Keratinocyte (primary cell): ENCODE results near the gene MGRN1.

Experiments used
- CTCF ChIP-seq, 3 experiments: IDR thresholded peaks in 1 of 3; conservative IDR thresholded peaks in 1 of 3; optimal IDR thresholded peaks in 1 of 3; 2 replicates in 2 of 3; 3 replicates in 1 of 3; pipeline versions ENCODE3 to v1.5.1; 2011; ENCODE audit warnings: low read length in 3 of 3, mild to moderate bottlenecking in 3 of 3, moderate library complexity in 2 of 3, control low read depth in 1 of 3, inconsistent platforms in 1 of 3; ENCODE audit not compliant: insufficient read depth in 2 of 3; ENCODE audit errors: extremely low read depth in 1 of 3
- EZH2 ChIP-seq: IDR thresholded peaks from one replicate; pipeline ENCODE4 v1.6.1; 2012; ENCODE audit warnings: inconsistent platforms, mild to moderate bottlenecking, low read length, moderate library complexity

- TF ChIP-seq CTCF (optimal IDR thresholded peaks at IDR 0.05 in 1 of 3, IDR thresholded peaks at IDR 0.05 in 1 of 3, conservative IDR thresholded peaks at IDR 0.05 in 1 of 3; ENCODE audit: extremely low read depth in 1 of 3, insufficient read depth in 2 of 3, low read length in 3 of 3) = no peak
- no peak for TF ChIP-seq EZH2
These were observed 68.1 kb downstream of the MGRN1 start for GRCh38 chr16:4692460-4693295.
